GM10847 (cell line): ENCODE results near the gene AREL1.

Source experiments
- POLR2A ChIP-seq: IDR thresholded peaks from 2 replicates; pipeline ENCODE4 v1.6.1; 2011; ENCODE audit not compliant: insufficient read length; ENCODE audit errors: extremely low read depth

Gene AREL1

DNA sequence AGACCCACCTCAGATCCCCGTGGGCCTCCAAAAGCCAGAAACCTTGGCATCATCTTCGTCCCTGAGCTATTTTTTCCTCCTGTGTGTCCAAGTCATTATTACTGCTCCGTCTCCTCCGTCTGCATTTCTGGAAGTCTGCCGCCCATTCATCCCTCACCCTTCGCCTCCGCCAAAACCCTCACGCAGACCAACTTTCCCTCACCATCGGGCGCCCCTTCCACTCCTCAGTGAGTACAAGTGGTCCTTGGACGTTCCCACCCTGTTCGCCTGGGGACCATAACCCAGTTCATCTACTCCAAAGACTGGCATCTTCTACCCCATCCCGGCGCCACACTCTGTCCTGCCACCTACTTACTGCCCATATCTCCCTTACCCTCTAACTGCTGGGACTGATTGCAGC is 97.1 kb downstream of the AREL1 start:
- TF ChIP-seq POLR2A: no peak

DNA sequence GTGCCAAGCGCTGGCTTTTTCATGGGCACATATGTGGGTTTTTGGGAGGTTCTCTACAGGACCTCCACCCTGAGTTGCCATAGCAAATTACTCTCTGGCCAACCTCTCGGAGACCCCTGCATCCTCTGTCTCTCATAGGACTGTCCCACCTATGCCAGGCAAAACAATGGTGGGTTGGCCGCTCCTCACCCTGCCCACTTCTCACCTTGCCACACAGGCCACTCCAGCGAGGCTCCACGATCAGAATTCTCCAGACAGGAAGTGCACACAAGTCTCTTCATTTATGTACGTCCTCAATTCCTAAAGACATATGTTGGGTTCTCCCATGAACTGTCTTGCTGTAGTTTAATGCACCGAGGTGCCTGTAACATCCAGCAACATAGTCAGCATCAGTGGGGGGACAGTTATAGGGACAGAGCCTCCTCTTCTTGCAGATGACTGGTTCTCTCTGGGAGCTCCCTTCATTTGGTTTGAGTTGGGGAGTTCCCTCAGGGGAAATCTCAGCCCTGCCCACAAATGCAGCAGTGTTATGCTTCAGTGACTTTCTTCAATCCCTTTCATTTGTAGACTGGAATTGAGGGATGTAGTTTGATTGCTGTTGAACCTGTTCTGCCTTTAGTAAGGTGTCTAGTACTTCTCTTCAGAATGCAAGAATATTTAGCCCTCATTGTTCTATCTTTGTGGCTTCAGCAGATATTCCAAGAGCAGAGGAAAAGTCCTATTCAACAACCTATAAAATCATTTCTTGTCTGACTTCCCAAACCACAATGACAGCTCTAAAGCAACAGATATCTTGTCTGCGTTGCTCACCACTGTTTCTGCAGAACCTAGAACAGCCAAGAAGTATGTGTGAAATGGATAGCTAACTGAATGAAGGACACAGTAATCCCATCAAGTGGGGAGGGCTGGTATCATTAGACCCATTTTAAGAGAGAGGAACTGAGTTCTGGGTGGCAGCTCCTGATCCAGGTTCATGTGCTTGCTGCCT is 98.1 kb downstream of the AREL1 start:
- TF ChIP-seq POLR2A: no peak

DNA sequence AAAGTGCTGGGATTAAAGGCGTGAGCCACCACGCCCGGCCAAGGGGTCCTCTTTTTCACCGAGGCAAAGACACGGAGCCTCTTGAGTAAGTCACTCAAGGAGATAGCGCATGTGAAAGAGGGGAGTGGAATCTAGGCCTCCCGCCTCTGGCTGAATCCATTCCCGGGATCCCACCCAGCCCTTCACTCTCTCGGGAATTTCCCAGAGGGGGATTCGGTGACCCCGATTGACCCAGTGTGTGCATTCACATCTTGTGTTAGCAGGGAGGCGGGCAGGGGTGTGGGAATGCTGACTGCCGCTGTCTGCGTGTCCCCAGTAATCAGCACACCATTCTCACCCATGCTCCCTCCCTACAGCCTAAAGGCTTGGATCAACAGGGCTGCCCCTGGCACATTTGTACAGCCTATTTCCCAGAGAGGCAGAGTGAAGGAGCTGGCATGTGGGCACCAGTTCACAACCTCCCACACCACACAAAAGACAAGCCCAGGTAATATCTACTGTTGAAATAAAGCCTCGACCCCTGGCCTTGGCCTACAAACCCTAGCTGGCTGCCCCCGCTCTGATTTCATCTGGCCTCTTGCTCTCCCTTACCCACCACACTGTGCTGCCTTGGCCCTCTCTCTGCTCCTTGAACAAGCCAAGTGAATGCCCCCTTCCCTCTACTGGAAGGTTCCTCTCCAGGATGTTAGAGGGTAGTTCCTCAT is 99.5 kb downstream of the AREL1 start:
- no peak for TF ChIP-seq POLR2A

DNA sequence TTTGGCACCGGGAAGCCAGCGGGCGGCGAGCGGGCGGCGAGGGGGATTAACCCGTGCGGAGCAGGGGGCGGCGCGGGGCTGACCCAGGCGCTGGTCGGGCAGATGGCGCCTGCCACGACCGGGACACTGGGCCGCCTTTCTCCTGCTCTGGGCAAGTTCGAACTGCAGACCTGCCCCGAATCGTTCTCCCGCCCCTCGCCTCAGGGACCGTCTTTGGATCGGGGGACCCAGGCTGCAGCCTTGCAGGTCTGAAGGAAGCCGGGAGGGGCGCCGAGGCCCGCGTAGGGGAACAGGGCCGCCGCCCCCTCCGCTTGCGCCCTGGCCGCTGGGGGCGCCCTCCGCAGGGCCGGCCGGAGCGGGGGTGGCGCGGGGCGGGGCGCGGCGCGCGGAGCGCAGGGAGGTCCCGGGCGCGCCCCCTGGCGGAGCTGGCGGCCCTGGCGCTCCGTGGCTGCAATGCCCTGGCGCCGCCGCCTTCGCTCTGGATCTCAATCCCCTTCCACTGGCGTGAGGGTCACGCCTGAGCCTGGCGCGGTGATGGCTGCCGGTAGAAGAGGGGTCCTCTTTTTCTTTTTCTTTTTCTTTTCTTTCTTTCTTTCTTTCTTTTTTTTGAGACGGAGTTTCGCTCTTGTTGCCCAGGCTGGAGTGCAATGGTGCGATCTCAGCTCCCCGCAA is 100.4 kb downstream of the AREL1 start:
- TF ChIP-seq POLR2A: no peak

DNA sequence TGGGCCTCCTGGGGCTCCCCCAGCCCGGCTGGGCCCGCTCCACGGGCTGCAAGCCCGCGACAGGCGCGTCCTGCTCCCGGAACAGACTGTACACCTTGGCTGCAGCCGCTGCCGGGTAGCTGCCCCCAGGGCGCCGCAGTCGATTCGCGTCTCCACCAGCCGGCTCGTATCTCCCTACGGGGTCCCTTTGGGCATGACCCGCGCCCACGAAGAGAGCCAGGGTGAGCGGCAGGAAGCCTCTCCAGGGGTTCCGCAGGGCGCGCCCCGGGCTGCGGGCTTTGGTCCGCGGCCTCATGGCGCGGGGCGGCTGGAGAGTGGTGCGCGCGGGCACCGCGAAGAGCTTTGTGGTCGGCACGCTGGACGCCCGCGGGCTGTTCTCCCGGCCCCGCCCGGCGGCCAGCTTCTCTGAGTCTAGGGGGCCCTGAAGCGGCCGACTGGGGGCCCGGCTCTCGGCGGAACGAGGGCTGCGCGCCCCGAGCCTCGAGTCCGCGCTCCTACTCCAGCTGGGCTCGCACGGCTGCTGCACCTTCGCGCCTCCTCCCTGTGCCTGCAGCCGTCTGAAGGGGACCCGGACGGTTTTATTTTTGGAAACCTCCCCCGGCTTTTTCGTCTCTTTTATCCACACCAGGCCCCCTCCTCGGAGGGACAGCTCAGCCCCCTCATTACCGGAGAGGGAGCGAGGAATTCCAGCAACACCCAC is 101.1 kb downstream of the AREL1 start, which contains the start of gene LTBP2:
Gene LTBP2, minus strand, starts transcription at position 588 of the 700 bp plus-strand sequence. Its CDS starts 293 bp downstream, at position 295.
- no peak for TF ChIP-seq POLR2A
